HepG2 (cell line): ENCODE data around the gene TTC28.

Source experiments
- CREB1 ChIP-seq, 2 experiments: fragments of 450-650 bp in 1 of 2; IDR thresholded peaks; 2 replicates each; pipeline ENCODE4 v1.6.1; 2016 to 2017; ENCODE audit warnings: control low read depth in 1 of 2, mild to moderate bottlenecking in 1 of 2, missing compliant biosample characterization in 1 of 2, missing genetic modification characterization in 1 of 2
- KLF6 ChIP-seq: IDR thresholded peaks from 2 replicates; pipeline ENCODE4 v1.8.0; 2016; ENCODE audit warnings: missing biosample characterization, missing genetic modification reagents
- ZC3H4 ChIP-seq: sonication (generic); formaldehyde crosslinking; IDR thresholded peaks from 2 replicates; pipeline ENCODE4 v1.4.0; 2020; ENCODE audit warnings: missing genetic modification reagents, borderline replicate concordance
- ZNF3 ChIP-seq: IDR thresholded peaks from 2 replicates; pipeline ENCODE4 v1.7.0; 2017; ENCODE audit warnings: inconsistent platforms
- ZNF615 ChIP-seq: sonication (generic); formaldehyde crosslinking; IDR thresholded peaks from 2 replicates; pipeline ENCODE4 v1.5.0; 2020; ENCODE audit warnings: mild to moderate bottlenecking, missing genetic modification reagents, borderline replicate concordance

GRCh38 chr22:28198692-28199091, 480.9 kb downstream of the TTC28 start:
- TF ChIP-seq ZC3H4 (CRISPR knock-in tag) (no peak), KLF6 (CRISPR knock-in tag) (no peak), ZNF615 (no peak), ZNF3 (no peak), CREB1 (IDR thresholded peaks at IDR 0.05) (no peak), CREB1 (CRISPR knock-in tag; IDR thresholded peaks at IDR 0.05) (no peak)
